GM19467 (cell line): Measurements from ENCODE around the gene BLTP2.
"Not testable (repeated sequence)": the region's sequence is repeated elsewhere in the genome, so short reads cannot be mapped to it uniquely, and the experiment has no call there.

ENCODE experiments used
- ATAC-seq: cut with Tn5 transposase; IDR thresholded peaks from one replicate; pipeline ENCODE4 v1.9.1; 2021; ENCODE audit warnings: mild to moderate bottlenecking, moderate library complexity; ENCODE audit not compliant: unreplicated experiment

Gene BLTP2

DNA sequence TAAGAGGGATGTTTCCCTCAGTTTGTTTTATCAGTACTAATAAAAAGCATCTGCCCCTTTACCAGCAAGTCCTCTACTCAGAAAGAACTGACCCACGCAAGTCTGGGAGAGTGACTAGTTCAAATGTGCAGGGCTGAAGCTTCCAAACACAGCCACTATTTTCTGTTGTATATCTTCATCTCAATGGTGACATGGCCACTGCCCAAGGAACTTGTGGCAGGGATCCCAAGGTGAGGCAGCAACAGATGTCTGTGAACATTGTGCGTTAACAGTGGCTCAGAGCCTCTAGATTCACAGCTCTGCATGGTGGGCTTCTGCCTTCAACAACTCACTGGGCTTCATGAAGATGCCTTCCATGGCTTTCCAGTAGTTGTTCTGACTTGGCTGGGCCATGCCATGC is 3.7 kb upstream of the BLTP2 start:
- no peak for ATAC-seq

DNA sequence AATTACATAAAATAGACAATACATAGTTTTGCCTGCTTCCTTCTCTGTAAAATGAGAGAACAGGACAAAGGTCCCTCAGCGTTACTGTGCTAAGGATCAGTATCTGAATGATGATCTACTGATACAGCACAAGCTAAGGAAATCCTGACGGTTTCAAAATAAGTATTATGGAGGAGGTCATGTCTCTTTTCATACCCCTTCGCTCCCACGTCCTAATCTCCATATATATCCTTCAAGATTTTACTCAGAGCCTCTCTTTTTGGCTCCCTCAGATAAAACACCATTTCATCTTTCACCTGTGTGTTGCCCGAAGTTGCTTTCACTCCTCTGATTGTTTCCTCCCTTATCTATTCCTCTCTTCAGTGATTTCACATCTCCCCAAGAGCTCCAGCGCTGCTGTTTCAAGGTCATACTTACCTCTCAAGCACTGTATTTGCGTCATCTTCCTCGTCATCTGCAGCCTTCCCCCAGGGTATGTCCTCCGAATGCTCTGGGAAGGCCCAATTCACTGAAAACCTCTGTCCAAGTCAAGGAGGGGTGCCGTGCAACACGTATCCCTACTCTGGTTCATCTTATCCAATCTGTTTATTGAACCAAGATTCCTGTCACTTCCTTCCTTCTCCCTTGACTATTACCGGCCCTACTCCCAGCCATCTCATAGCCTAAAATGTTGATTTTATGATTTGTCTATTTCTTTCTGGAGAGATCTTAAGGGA is 1.2 kb upstream of the BLTP2 start:
- ATAC-seq: no peak

DNA sequence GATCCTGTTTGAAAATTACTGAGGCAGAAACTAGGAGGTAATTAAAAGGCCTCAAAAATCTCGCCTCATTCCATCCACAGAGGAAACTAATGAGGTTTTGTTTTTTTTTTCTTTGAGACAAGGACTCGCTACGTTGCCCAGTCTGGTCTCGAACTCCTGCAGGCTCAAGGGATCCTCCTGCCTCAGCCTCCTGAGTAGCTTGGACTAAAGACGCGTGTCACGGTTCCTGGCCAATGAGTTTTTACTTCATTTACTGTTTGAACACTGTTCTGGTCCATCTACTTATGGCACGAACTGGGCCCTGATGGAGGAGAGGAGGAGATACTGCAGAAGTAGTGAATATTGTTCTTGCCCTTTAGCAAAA is 600 bp upstream of the BLTP2 start:
- ATAC-seq: no peak

DNA sequence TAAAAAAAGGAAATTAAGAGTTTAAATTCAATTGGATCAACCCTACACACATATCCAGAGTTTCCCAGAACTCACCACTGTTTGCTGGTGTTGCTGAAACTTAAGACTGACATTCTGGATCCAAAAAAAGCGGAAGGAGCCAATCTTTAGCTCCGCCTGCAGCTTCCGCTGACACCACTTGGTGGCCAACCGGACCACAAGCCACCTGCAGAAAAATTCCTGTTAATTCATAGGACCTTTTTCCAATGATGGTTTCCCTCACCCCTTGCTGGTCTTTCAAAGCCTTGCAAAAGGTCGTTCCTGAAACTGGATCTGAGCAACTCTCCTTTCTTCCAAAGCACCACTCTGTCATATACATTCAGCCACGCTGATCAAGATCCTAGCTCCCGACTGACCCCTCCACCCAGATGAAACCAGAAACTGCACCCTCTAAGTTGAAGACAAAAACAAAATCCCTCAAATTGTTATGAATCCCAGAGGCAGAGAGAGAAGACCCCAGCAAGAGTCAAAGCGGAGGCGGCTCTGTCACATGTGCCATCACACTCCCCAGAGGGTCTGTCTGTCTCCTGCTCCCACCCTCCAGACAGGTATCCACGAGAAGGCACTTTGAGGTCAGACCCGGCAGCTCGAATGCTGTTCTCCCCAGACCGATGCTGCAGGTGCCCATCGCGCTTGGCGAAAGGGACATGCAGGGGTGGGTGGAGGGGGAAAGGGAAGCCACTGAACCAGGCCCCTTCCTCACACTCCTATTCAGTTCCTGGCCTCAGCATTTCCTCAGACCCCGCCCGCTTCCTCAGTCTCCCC is 773 bp downstream of the BLTP2 start:
- ATAC-seq: no peak

DNA sequence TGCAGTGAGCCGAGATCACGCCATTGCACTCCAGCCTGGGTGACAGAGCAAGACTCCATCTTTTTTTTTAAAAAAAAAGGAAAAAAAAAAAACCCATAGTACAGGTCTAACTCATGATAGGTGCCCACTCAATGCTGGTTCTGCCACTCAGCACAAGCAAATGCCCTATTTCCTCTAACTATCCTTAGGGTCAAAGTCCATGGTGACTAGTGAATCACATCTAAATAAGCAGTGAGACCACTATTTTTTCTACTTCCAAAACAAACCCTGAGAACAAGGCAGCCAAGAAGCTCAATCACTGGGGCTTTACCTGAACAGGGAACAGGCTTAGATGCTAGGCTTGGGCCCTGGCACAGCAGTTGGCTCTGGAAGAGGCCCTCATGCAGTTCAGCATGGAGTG is 3.4 kb downstream of the BLTP2 start:
- no peak for ATAC-seq

DNA sequence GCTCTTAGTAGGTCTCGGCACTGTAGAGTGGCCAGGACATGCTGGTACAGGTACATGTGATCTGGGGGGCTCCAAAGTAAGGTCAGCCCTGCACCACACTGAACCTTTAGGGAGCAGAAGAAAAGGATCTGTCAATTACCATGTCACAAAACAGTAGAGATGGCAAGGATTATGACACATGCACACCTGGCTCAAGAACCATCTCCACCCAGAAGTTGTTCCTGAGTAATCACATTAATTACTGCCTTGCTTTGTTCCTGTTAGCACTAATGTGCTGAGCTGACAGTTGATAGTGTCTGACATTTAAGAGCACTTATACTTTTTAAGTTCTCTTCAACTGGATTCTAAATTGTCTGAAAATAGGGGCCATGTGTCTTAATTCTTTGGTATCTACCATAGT is 9.5 kb downstream of the BLTP2 start:
- no peak for ATAC-seq

DNA sequence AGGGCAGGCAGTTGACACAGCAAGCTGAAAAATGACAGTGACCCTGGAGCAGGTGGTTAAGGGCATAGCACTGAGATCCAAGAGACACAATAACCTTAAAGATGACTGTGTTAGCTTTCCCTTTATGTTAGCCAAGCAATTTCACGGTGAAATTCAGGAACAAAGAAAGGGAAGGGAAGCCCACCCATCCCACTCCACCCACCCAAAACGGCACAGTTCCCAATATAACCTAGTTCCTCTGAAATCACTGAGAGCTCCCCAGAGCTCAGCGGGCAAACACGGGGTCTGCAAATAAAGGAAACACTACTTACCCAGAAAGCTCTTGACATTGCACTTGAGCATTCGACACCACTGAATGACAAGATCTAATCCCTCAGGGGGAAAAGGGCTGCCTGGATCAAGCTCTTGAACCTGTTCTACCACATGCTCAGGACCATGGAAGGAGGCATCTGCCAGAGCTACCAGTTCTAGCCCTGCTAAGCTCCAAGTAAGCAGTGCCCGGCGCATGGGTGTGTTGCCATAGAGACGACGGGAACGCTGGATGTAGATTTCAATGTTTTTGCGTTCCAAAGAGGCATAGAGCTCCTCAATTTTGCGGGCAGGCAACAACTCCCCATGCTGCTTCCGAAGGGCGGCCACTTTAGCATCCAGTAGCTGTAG is 10.6 kb downstream of the BLTP2 start:
- ATAC-seq: no peak

DNA sequence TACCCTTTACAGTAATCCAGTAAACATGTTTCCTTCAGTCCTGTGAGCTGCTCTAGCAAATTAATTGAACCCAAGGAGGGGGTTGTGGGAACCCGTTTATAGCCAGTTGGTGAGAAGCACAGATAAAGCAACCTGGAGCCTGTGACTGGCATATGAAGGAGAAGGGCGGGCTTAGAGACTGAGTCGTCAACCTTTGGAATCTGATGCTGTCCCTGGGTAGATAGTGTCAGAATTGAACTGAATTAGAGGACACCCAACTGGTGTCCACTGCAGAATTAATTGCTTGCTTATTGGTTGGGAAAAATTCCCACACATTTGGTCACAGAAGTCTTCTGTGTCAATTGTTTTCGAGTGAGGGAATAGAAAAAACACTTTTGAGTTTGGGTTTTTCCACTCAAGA is 18.1 kb downstream of the BLTP2 start:
- ATAC-seq: no peak

DNA sequence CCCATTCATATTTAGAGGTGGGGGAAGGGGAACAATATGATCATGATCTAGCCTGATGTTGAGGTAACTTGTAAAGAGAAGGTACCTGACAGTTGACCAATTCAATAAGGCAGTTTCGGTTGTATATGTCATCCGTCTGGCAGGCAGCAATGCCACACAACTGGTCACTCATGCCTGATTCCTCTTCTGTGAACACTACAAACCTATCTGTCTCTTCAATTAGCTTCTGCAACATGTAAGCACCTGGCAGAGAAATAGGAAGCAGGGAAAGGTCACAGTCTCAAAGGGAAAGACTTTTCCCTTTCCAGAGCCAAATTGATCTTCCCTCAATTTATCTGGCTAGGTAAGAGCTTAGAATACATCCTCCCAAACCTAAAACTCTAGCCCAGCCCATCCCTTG is 20.8 kb downstream of the BLTP2 start:
- ATAC-seq: no peak

DNA sequence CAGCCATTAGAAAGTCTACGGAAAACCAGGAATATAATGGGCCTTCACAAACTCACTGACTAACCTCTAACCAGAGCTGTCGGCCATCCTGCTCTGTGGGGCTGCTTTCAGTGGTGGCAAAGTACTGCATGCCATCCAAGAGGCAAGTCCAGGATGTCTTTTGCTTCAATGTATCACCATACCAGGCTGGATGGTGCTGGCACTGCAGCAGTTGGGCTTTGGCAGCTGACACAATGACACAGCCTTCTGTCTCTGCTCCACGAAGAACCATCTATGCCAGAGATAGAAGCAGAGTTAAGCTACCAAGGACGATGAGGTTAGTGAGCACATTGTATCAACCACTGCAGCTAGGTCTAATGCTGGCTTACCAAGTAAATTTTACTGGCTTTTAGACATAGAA is 21.3 kb downstream of the BLTP2 start:
- no peak for ATAC-seq

DNA sequence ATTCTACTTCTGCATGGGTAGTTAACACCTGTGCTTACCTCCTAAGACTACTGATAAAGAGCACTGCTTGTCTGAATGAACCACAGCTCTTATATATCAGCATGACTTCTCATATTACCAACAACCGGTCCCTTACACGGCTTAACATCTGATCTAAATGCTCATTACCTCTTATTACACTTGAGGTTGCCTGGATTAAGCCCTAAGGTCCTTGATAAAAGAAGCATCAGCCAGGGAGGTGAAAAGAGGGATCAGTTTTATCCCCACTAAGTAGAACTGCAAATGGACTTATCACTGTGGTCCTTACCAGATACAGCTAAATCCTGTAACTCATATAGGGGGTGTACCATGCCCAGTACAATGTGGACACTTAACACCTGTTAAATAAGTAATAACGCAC is 22.8 kb downstream of the BLTP2 start:
- ATAC-seq: no peak

DNA sequence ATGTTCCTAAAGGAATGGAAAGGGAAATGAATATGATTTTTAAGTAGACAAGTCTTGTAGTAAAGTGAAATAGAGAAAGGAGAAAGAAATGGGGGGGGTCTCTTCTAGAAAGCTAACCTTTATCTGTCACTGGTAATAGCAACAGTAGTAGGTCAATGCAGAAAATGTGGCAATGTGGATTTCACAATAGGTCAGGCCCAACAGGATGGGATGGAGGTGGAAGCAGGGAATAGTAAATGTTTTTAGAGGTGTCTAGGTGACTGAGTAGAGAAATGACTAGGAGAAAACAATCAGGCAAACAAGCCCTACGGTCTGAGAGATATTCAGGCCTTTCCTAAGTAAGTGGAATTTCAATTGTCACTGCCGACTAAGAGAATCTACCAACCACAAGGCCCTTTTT is 24.9 kb downstream of the BLTP2 start:
- no peak for ATAC-seq

DNA sequence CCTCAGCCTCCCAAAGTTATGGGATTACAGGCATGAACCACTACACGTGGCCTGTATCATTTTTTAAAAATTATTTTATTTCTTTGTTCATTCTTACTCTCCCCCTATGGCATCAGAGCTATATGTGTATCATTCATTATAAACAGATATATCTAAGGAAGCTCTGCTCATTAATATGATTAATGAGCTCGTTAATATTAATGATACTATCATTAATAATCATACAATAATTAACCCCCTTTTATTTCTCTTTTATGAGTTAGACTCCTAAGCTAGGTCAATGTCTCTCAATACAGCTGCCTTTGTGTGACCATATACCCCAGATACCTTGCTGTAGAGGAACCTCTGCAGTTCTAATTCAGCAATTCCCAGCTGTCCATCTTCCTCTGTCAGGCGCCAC is 26.5 kb downstream of the BLTP2 start:
- ATAC-seq: no peak

DNA sequence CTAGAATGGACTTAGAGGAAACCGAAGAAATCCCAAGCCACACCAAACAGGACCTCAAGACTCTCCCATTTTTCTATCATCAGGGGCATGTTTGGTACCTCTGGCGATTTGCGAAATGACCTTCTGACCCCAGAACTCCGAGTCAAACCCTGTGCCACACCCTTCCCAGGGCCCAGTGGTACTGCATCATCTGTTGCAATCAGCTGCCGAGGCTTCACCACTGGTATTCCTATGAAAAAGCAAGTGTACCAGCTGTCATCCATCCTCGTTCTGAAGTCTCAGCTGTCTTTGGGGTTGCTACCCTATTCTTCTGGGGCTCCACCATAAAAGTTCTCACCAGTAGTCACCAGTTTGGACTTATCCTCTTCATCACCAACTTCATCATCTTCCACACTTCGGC is 28.7 kb downstream of the BLTP2 start:
- ATAC-seq: no peak

DNA sequence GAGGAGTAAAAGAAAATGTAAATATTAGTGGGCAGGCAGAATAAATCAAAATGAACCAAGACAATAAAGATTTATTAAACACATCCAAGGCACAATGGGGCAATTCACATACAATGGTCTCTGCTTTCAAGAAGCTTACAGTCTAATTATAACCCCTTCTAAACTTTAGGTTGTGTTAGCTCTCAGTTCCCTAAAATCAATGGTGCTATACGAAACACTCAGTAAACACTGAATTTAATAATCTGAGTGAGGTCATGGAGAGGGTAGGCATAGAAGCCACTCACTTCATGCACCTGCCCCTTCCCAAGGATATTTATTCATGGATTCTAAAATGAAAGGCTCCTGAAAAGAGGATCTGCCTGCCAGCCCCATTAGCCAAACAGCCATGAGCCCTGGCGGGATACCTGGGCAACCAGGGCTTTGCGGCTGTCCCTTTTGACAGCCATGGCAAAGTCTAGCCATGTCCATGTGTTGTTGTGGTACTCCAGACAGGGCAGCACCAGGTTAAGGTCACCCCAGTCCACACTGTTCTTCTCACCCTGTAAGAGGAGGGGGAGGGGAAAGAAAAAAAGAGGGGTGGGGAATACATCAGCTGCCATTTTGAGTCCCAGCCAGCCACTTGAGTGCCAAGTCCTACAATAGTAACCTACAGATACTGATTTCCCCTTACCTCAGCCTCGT is 29.6 kb downstream of the BLTP2 start:
- ATAC-seq: no peak

DNA sequence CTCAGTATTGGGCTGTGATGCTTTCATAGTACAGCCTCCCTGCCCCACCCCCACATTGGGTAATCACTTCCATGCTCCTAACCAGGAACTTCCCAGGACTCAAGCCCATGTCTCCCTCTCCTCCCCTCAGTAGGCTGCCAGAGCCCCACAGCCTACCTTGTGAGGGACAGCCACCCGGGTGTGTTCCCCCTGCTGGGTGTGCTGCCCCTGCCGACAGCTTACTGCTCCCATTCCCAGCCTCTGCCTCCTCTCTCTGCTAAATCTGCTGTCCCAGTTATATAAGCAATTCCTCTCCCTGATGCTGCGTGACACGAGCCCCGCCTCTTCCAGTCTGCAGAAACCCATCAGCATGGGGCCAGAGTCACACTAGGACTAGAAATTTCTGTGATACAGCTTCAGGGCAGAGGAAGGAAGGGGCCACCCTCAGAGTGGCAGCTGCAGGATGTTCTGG is 31.0 kb downstream of the BLTP2 start, which contains the start of gene RSKR:
RSKR (minus strand) TSS at position 255 of the 451 bp plus-strand sequence; CDS start at position 231, 24 bp downstream.
- no peak for ATAC-seq

DNA sequence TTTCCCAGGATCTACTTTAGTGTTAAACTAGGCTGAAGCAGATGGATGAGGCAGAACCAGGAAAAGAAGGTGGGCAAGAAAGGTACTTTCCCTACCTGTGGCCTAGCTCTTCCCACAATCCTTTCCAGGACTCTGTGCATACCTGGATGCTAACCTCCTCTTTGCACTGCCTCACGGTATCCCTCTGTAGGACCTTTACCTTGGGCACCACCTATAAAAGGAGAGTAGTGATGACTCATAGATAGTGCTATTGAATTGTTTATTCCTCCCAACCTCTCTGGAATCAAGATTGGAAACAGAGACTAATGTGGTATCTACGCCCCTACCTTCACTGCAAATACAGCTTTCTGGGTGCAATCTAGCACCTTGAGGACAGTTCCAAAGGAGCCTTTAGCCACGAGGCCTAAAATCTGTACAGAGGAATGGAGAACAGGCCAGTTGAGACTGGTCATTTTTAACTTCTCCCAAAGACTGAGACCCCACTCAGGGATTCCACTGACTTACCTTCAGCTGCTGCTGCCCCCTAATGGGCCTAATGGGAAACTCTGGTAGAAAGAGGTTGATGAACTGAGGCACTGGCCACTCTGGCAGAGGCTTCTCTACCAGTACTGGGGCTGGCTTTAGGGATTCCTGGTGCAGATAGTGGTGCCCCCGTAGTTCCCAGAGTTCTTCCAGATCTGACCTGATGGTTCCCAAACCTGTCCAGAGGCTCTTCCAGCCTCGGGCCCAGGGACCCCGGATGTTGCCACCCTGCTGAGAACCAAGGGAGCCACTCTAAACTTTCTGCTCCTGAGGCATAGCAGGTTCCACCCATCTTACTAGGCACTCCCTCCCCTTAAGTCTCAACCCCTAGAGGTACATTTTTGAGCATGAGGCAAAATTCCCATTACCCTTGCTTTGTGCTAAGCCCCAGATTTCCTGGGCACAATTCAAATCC is 31.8 kb downstream of the BLTP2 start:
- ATAC-seq: no peak

DNA sequence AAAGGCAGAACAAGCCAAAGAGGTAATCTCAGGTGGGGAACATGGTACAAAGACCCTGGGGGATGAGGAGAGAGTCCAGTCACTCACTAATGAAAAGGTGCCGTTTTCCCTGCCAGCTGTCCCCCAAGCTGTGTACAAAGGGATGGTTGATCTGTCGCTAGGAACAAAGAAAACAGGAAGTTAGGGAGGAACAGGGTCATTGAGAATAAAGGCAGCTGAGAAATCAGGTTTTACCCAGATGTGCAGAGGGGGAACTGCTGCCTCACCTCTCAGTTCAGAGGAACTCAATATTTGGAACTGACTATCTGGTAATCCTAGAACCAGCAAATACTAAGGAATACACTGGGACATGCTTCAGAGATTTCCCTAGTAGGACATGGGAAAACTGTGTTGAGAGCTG is 32.4 kb downstream of the BLTP2 start:
- no peak for ATAC-seq

DNA sequence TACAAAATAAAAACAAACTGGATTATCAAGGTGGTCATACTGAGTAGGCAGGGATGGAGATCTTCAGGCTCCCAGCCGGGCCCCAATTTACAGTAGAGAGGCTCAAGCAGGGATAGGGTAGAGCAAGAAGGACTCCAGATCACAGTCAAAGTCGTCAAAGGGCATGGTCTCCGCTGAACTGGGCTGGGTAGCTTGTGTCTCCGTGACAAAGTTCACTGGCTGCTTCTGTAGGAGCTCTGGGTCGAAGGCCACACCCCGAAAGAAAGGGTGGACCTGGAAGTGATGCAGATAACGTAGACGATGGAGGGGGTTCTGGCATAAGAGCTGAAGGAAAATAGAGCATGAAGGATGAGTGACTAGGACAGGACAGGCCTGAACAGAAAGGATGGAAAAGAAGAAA is 34.6 kb downstream of the BLTP2 start:
- no peak for ATAC-seq

DNA sequence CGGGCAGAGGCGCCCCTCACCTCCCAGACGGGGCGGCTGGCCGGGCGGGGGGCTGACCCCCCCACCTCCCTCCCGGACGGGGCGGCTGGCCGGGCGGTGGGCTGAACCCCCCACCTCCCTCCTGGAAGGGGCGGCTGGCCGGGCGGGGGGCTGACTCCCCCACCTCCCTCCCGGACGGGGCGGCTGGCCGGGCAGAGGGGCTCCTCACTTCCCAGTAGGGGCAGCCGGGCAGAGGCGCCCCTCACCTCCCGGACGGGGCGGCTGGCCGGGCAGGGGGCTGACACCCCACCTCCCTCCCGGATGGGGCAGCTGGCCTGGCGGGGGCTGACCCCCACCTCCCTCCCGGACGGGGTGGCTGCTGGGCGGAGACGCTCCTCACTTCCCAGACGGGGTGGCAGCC is 40.9 kb downstream of the BLTP2 start:
- not testable (repeated sequence) for ATAC-seq
